ENCODE data around the gene TOM1. TPM values are rescaled to one million over a fixed set of nuclear protein-coding genes. Genes with fewer than 3 reads are reported as not detected.

The TOM1 gene
- total and polyA plus RNA-seq, 9 donors = 25.6 to 34.9 (median 29.8) TPM

DNA sequence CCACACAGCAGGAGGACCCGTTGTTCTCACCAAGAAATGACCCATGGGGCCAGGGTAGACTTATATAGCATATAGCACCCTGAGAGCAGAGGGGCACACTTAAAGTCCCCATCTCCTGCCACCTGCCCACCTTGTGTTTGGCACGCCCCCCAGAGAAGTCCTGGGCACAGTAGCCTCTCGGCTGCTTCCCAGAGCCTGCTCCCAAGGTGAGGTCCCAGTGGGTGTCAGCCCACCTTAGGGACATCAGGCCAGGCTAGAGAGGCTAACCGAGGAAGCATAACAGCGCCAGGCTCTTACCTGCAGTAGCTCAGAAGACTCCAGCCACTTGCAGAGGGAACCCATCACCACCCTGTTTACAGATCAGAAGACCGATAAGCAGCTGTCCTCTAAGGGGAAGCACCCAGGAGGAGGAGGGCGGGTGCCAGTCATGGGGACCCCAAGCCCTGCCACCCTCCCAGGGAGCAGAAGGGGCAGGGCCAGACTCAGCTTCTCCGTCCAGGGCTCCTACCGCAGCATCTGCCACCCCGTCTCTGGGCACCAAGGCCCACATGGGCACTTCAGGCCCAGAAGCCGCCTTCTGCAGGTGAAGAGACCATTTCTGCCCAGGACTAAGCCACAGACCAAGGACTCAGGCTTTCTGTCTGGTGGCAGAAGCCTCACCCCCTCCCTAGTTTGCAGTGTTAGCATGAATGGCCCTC lies 46.3 kb downstream of the TOM1 start:
- Histone ChIP-seq H3K36me3 (ENCODE audit: control insufficient read depth, insufficient read depth, low read length) (peaks cover 67% of the 10 kb centered on the region), H3K27ac (ENCODE audit: low read length) (no peak overlapping the region), H3K4me3 (ENCODE audit: low read length) (no peak overlapping the region), H3K9me3 (replicated peaks; ENCODE audit: control insufficient read depth, low read depth, low read length) (no peaks in the 10 kb centered on the region), H3K27me3 (ENCODE audit: control insufficient read depth, insufficient read depth, low read length) (no peaks in the 10 kb centered on the region), H3K4me1 (ENCODE audit: control insufficient read depth, insufficient read depth, low read length) (peaks cover 24% of the 10 kb centered on the region)
- WGBS (ENCODE audit: insufficient coverage) = 91% methylated on average over 10 of the region's 11 CpGs
- no peak for DNase-seq

DNA sequence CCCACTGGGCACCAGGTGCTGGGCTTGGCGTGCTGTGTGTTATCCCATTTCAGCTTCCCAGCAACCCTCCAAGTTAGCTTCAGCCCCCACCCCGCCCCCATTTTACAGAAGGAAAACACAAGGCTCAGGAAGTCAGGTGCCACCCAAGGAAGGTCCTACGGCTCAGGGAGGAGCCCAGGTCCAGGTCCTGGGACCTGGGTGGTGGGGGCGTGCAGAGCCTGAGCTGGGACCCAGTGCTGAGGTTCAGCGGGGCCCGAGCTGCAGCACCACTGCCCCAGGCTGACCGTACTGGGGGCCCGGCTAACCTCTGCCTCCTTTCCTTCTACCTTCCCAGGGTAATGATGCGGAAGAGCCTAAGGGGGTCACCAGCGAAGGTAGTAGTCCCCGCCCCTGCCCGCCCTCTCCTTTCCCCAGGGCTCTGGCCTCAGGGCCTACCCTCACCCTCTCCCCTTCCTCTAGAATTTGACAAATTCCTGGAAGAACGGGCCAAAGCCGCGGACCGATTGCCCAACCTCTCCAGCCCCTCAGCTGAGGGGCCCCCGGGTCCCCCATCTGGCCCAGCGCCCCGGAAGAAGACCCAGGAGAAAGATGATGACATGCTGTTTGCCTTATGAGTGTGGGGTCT lies 47.0 kb downstream of the TOM1 start:
- H3K4me1 ChIP-seq (ENCODE audit: control insufficient read depth, insufficient read depth, low read length) = peaks cover 30% of the 10 kb centered on the region
- DNase-seq = no peak
- WGBS (ENCODE audit: insufficient coverage) = 82% methylated on average over 11 of the region's 19 CpGs

DNA sequence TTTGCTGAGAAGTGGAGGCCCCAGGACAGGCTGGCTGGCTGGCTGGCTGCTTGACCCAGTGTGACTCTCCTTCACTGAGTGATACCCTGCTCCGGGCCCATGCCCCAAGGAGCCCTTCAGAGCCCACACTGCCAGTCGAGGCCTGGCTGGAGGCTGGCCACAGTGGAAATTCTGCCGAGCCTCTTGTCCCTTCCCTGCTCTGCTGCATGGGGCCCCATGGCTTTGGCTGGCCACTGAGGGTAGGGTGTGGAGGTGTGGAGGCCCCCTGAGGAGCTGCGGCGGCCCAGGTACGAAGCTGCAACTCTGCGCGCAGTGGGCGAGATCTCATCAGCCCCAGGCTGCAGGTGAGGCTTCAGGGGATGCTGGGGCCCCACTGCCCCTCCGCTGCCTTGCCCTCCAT lies 47.8 kb downstream of the TOM1 start:
- Histone ChIP-seq H3K27me3 (ENCODE audit: control insufficient read depth, insufficient read depth, low read length) (no peaks in the 10 kb centered on the region), H3K4me3 (ENCODE audit: low read length) (no peak overlapping the region), H3K9me3 (replicated peaks; ENCODE audit: control insufficient read depth, low read depth, low read length) (no peaks in the 10 kb centered on the region), H3K27ac (ENCODE audit: low read length) (no peak overlapping the region), H3K4me1 (ENCODE audit: control insufficient read depth, insufficient read depth, low read length) (peaks cover 30% of the 10 kb centered on the region), H3K36me3 (ENCODE audit: control insufficient read depth, insufficient read depth, low read length) (peaks cover 52% of the 10 kb centered on the region)
- 75% methylated on average over 8 of the region's 10 CpGs for WGBS (ENCODE audit: insufficient coverage)
- DNase-seq = no peak

More for the DNA sequence above, 47.0 kb downstream of the TOM1 start:
- Histone ChIP-seq H3K27me3 (ENCODE audit: control insufficient read depth, insufficient read depth, low read length) (no peaks in the 10 kb centered on the region), H3K36me3 (ENCODE audit: control insufficient read depth, insufficient read depth, low read length) (peaks cover 59% of the 10 kb centered on the region), H3K4me3 (ENCODE audit: low read length) (no peak overlapping the region), H3K27ac (ENCODE audit: low read length) (no peak overlapping the region), H3K9me3 (replicated peaks; ENCODE audit: control insufficient read depth, low read depth, low read length) (no peaks in the 10 kb centered on the region)

DNA sequence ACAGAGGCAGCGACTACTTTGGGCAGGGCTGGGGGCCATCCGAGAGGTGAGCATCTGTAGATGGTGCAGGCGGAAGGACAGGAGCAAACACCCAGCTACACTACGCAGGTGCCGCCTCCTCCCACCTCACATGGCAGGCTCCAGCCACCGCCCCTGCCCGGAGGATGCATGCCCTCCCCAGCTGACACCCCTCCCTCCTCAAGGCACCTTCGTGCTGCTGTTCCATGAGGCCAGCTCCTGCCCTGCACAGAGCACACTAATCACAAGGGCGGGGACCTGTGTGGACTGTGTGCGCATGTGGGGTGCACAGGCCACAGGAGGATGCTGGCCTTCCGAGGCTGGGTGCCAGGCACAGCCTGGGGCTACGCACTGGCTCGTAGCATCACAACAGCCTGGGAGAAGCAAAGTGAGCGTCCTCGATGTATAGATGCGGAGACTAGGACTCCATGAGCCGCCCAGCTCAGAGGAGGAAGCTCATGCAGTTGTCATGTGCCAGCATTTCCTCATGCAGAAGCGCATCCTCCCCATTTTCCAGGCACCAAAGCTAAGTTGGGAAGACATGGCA lies 48.4 kb downstream of the TOM1 start:
- H3K9me3 ChIP-seq (replicated peaks; ENCODE audit: control insufficient read depth, low read depth, low read length) = no peaks in the 10 kb centered on the region

DNA sequence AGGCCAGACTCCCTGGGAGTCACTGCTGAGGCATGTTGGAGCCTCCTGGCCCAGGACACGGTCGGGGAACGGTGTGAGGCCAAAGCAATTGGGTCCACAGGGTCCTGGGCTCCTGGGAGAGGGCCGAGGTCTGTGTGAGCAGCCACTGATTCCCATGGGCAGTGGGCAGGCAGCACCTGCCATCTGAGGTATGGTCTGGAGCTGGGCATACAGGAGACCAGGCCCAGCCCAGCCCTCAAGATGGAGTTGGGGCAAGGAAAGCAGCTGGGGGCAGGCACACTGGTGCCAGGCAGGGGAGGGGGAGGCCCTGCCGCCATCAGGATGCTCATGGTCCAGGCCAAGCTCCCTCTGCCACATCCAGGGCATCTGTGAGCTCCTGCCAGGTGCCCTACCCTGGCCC lies 49.0 kb downstream of the TOM1 start:
- no peak for DNase-seq
- no peaks in the 10 kb centered on the region for H3K9me3 ChIP-seq (replicated peaks; ENCODE audit: control insufficient read depth, low read depth, low read length)
- H3K4me1 ChIP-seq (ENCODE audit: control insufficient read depth, insufficient read depth, low read length) = peaks cover 30% of the 10 kb centered on the region
- WGBS (ENCODE audit: insufficient coverage) = 65% methylated on average over 4 of the region's 5 CpGs
- H3K27me3 ChIP-seq (ENCODE audit: control insufficient read depth, insufficient read depth, low read length) = no peaks in the 10 kb centered on the region
- no peak overlapping the region for H3K4me3 ChIP-seq (ENCODE audit: low read length)
- peaks cover 39% of the 10 kb centered on the region for H3K36me3 ChIP-seq (ENCODE audit: control insufficient read depth, insufficient read depth, low read length)
- no peak overlapping the region for H3K27ac ChIP-seq (ENCODE audit: low read length)

More for the DNA sequence above, 48.4 kb downstream of the TOM1 start:
- 80% methylated on average over 17 of the region's 18 CpGs for WGBS (ENCODE audit: insufficient coverage)
- Histone ChIP-seq H3K36me3 (ENCODE audit: control insufficient read depth, insufficient read depth, low read length) (peaks cover 45% of the 10 kb centered on the region), H3K27me3 (ENCODE audit: control insufficient read depth, insufficient read depth, low read length) (no peaks in the 10 kb centered on the region), H3K4me3 (ENCODE audit: low read length) (no peak overlapping the region), H3K4me1 (ENCODE audit: control insufficient read depth, insufficient read depth, low read length) (peaks cover 30% of the 10 kb centered on the region), H3K27ac (ENCODE audit: low read length) (no peak overlapping the region)
- DNase-seq = no peak

DNA sequence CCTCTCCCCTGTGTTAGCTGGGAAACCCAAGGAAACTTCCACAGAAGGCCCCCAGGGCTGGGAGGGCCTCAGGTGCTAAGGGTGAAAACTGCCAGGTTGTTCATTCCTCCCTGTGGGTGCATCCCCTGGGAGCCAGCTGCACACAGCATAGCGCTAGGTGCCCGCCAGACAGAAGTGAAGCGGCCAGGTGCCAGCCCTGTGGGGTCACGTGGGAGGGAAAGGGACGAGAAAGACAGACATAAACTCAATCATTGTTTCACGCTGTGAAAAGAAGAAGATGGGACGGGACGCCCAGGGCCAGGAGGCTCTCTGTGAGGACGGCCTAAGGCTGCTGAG lies 49.6 kb downstream of the TOM1 start:
- Histone ChIP-seq H3K4me3 (ENCODE audit: low read length) (no peak overlapping the region), H3K27ac (ENCODE audit: low read length) (peak overlapping the region; percentile 1), H3K27me3 (ENCODE audit: control insufficient read depth, insufficient read depth, low read length) (no peaks in the 10 kb centered on the region), H3K4me1 (ENCODE audit: control insufficient read depth, insufficient read depth, low read length) (peaks cover 30% of the 10 kb centered on the region), H3K36me3 (ENCODE audit: control insufficient read depth, insufficient read depth, low read length) (peaks cover 33% of the 10 kb centered on the region), H3K9me3 (replicated peaks; ENCODE audit: control insufficient read depth, low read depth, low read length) (no peaks in the 10 kb centered on the region)
- 41% methylated on average over 9 of the region's 9 CpGs for WGBS (ENCODE audit: insufficient coverage)
- peak; percentile 42 for DNase-seq

DNA sequence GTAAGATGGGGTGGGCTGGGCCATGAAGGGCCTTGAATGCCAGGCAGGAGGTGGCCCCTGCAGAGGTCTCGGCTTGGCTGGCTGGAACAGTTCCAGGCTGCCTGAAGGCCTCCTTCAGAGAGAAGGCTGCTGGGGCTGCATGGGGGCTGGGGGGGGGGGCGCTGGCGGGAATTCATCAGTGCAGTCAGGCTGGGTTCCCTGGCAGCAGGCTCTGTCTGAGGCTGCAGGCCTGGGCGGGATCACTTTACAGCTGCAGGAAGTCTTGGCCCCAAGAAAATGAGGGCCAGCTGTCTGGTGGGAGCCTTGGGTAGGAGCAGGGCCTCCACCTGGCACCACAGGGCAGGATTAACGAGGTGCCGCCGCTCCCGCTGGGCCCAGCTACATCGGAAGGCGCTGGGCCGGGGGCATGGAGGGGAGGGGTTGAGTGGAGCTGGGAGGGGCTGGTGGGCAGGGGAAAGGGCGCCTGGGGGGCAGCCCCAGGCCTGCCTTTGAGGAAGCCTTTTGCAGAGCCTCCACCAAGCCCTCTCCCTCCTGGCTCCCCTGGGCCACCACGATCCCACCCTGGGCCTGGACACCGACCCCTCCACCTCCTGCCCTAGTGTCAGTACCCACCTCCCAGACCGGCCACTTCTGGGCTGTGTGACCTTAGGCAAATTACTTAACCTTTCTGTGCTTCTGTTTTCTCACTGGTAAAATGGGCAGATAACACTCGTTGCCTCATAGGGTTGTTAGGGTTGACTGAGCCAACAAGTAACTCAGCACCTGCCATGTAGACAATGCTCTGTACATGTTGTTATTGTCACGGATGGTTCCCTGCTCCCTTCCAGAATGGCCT lies 50.2 kb downstream of the TOM1 start:
- Histone ChIP-seq H3K4me3 (ENCODE audit: low read length) (no peak overlapping the region), H3K4me1 (ENCODE audit: control insufficient read depth, insufficient read depth, low read length) (peaks cover 30% of the 10 kb centered on the region)
- DNase-seq = peak; percentile 81

DNA sequence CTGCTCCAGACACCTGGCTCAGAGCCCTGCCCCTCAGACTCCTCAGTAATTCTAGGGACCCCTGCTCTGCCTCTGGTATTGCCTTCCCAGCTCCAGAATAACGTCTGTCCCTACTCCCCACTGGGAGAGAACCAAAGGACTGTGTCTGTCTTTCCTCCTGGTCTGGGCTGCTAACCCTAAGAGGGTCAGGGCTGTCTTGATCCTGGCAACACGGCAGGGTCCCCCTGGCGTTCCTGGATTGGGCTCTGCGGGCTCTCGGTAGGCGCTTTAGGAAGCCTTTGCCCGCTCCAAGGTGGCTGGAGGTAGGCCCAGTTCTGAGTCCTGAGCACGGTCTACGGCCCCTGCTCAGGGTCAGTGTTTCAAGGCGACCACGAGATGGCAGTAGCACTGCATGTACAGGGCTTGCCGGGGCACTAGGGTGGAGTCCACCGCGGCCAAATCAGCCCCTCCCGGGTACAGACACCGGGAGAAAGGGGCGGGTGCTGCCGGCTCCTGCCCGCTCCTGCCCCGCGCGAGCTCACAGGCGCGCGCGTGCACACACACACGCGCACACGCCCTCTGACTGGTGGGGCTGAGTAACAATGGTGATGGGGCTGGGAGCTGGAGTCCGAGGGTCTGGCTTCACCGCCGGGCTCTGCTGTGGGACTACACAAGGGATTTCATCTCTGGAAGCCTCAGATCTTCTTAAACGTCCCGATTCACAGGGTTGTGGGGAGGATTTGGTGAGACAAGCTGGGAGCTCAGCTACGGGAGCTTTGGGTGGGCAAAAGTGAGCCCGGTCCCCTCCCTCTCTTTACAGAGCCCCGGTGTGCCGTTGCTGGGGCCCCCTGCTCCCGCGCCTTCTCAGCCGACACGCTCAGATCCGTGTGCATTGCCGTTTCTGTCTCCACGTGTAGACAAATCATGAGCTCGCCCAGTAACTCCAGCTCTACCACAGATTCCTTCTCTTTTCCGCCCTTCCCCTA lies 51.1 kb downstream of the TOM1 start:
- Histone ChIP-seq H3K4me1 (ENCODE audit: control insufficient read depth, insufficient read depth, low read length) (peaks cover 33% of the 10 kb centered on the region), H3K9me3 (replicated peaks; ENCODE audit: control insufficient read depth, low read depth, low read length) (no peaks in the 10 kb centered on the region)
- WGBS (ENCODE audit: insufficient coverage) = 1% methylated on average over 40 of the region's 47 CpGs

More for the DNA sequence above, 50.2 kb downstream of the TOM1 start:
- H3K36me3 ChIP-seq (ENCODE audit: control insufficient read depth, insufficient read depth, low read length) = peaks cover 28% of the 10 kb centered on the region
- WGBS (ENCODE audit: insufficient coverage) = 35% methylated on average over 5 of the region's 17 CpGs
- peak overlapping the region; percentile 4 for H3K27ac ChIP-seq (ENCODE audit: low read length)
- no peaks in the 10 kb centered on the region for H3K9me3 ChIP-seq (replicated peaks; ENCODE audit: control insufficient read depth, low read depth, low read length)
- H3K27me3 ChIP-seq (ENCODE audit: control insufficient read depth, insufficient read depth, low read length) = no peaks in the 10 kb centered on the region

More for the DNA sequence above, 51.1 kb downstream of the TOM1 start:
- peak; percentile 94 for DNase-seq
- H3K36me3 ChIP-seq (ENCODE audit: control insufficient read depth, insufficient read depth, low read length) = peaks cover 19% of the 10 kb centered on the region
- H3K27me3 ChIP-seq (ENCODE audit: control insufficient read depth, insufficient read depth, low read length) = no peaks in the 10 kb centered on the region
- H3K27ac ChIP-seq (ENCODE audit: low read length) = peak overlapping the region; percentile 58
- H3K4me3 ChIP-seq (ENCODE audit: low read length) = peak overlapping the region; percentile 53

All from muscle of leg (tissue), 11 donors.